IMR-90 (cell line): ENCODE results near the gene ERMARD.

Source experiments
- NFE2L2 ChIP-seq: fragments of 150-350 bp; IDR thresholded peaks from 2 replicates; pipeline ENCODE4 v1.6.1; 2016; ENCODE audit warnings: low read depth, mild to moderate bottlenecking, low read length
- POLR2A ChIP-seq: IDR thresholded peaks from 2 replicates; pipeline ENCODE4 v1.6.1; 2012; ENCODE audit warnings: mild to moderate bottlenecking, low read depth, low read length
- RAD21 ChIP-seq: IDR thresholded peaks from 2 replicates; pipeline ENCODE4 v1.6.1; 2012; ENCODE audit warnings: low read length, improper control_type of control experiment
- RCOR1 ChIP-seq: IDR thresholded peaks from 2 replicates; pipeline ENCODE4 v1.6.1; 2012; ENCODE audit warnings: mild to moderate bottlenecking, low read length, improper control_type of control experiment; ENCODE audit not compliant: insufficient replicate concordance
- RFX5 ChIP-seq: IDR thresholded peaks from 2 replicates; pipeline ENCODE4 v1.8.0; 2012; ENCODE audit warnings: low read depth, mild to moderate bottlenecking, low read length, moderate library complexity
- SMC3 ChIP-seq: fragments of 150-350 bp; IDR thresholded peaks from 2 replicates; pipeline ENCODE4 v1.6.1; 2016; ENCODE audit warnings: low read depth, mild to moderate bottlenecking, antibody characterized with exemption, low read length, moderate library complexity
- USF2 ChIP-seq: fragments of 150-350 bp; IDR thresholded peaks from 2 replicates; pipeline ENCODE4 v1.6.1; 2017; ENCODE audit warnings: mild to moderate bottlenecking, antibody characterized with exemption, low read length, low read depth
- TF ChIP-seq, protein P1 (sequence below): conservative IDR thresholded peaks from 2 replicates; pipeline ENCODE4 v1.5.1; 2012; ENCODE audit warnings: mild to moderate bottlenecking, low read depth, low read length, improper control_type of control experiment

DNA sequence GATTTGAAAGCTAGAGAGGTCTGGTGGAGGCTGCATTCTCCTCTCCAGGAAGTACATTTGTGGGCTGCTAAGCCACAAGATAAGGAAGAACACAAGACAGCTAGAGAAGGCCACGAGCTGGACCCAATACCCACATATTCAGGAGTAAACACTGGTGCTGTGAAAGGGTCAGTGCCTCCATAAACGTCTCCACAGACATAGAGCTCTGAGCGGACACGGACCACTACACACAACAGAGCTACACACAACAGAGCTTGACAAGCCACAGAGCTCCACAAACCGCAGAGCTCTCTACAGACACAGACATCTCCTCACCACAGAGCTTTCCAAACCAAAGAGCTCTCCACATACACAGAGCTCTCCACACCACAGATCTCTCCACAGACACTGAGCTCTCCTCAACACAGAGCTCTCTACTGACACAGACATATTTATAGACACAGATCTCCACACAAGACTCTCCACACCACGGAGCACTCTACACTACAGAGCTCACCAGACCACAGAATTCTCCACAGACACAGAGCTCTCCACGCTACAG, 51.9 kb downstream of the ERMARD start:
- TF ChIP-seq, protein P1, sequence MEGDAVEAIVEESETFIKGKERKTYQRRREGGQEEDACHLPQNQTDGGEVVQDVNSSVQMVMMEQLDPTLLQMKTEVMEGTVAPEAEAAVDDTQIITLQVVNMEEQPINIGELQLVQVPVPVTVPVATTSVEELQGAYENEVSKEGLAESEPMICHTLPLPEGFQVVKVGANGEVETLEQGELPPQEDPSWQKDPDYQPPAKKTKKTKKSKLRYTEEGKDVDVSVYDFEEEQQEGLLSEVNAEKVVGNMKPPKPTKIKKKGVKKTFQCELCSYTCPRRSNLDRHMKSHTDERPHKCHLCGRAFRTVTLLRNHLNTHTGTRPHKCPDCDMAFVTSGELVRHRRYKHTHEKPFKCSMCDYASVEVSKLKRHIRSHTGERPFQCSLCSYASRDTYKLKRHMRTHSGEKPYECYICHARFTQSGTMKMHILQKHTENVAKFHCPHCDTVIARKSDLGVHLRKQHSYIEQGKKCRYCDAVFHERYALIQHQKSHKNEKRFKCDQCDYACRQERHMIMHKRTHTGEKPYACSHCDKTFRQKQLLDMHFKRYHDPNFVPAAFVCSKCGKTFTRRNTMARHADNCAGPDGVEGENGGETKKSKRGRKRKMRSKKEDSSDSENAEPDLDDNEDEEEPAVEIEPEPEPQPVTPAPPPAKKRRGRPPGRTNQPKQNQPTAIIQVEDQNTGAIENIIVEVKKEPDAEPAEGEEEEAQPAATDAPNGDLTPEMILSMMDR, result no peak
- TF ChIP-seq RFX5, result no peak
- TF ChIP-seq USF2, result no peak
- no peak for TF ChIP-seq POLR2A
- no peak for TF ChIP-seq SMC3
- TF ChIP-seq NFE2L2, result no peak
- TF ChIP-seq RAD21, result no peak
- TF ChIP-seq RCOR1, result no peak
